H9 (cell line): ENCODE measurements around the gene KIF18A. TPM values are rescaled to one million over a fixed set of nuclear protein-coding genes. Genes with fewer than 3 reads are reported as not detected.

Experiments used
- DNase-seq: peaks from one replicate; pipeline ENCODE4 v3.0.0-alpha.2; 2017
- H2AFZ ChIP-seq: one replicate; pipeline ENCODE4 v1.6.1; 2013; ENCODE audit warnings: mild to moderate bottlenecking, low read length, control low read depth, moderate library complexity
- H2AK5ac ChIP-seq: 2 replicates; pipeline ENCODE4 v1.6.1; 2013; ENCODE audit warnings: low read length, control low read depth, mixed read lengths; ENCODE audit not compliant: insufficient read length
- H2BK120ac ChIP-seq: one replicate; pipeline ENCODE4 v1.6.1; 2013; ENCODE audit warnings: low read depth, mild to moderate bottlenecking, low read length, control low read depth, inconsistent platforms; ENCODE audit not compliant: poor library complexity, severe bottlenecking
- H2BK12ac ChIP-seq: 2 replicates; pipeline ENCODE4 v1.6.1; 2013; ENCODE audit warnings: low read length, control low read depth, mixed read lengths, low read depth; ENCODE audit not compliant: insufficient read length
- H2BK15ac ChIP-seq: 2 replicates; pipeline ENCODE4 v1.6.1; 2013; ENCODE audit warnings: low read depth, low read length, control low read depth
- H2BK20ac ChIP-seq: one replicate; pipeline ENCODE4 v1.6.1; 2013; ENCODE audit warnings: low read depth, mild to moderate bottlenecking, low read length, control low read depth, inconsistent platforms; ENCODE audit not compliant: poor library complexity, severe bottlenecking
- H2BK5ac ChIP-seq: 2 replicates; pipeline ENCODE4 v1.6.1; 2013; ENCODE audit warnings: low read length, control low read depth, mixed read lengths; ENCODE audit not compliant: insufficient read length
- H3K14ac ChIP-seq: 2 replicates; pipeline ENCODE4 v1.6.1; 2013; ENCODE audit warnings: low read length, control low read depth; ENCODE audit not compliant: insufficient read depth
- H3K18ac ChIP-seq: 2 replicates; pipeline ENCODE4 v1.6.1; 2013; ENCODE audit warnings: low read depth, mild to moderate bottlenecking, mixed read lengths, low read length, control low read depth; ENCODE audit not compliant: insufficient read length
- H3K23ac ChIP-seq: 2 replicates; pipeline ENCODE4 v1.6.1; 2013; ENCODE audit warnings: low read length, control low read depth, mixed read lengths, low read depth; ENCODE audit not compliant: insufficient read length
- H3K23me2 ChIP-seq: 2 replicates; pipeline ENCODE4 v1.6.1; 2013; ENCODE audit warnings: low read depth, mild to moderate bottlenecking, mixed read lengths, low read length, control low read depth; ENCODE audit not compliant: insufficient read length, poor library complexity, severe bottlenecking
- H3K27ac ChIP-seq: 2 replicates; pipeline ENCODE4 v1.5.1; 2013; ENCODE audit warnings: low read length, control low read depth, mixed read lengths, low read depth; ENCODE audit not compliant: insufficient read length
- H3K27me3 ChIP-seq: 2 replicates; pipeline ENCODE4 v1.6.1; 2013; ENCODE audit warnings: low read length, control low read depth, inconsistent platforms; ENCODE audit not compliant: insufficient read depth
- H3K4ac ChIP-seq: 2 replicates; pipeline ENCODE4 v1.6.1; 2013; ENCODE audit warnings: low read depth, mild to moderate bottlenecking, control low read depth, inconsistent platforms, low read length, moderate library complexity
- H3K4me1 ChIP-seq: 2 replicates; pipeline ENCODE4 v1.6.1; 2013; ENCODE audit warnings: low read length, control low read depth, inconsistent platforms; ENCODE audit not compliant: insufficient read depth
- H3K4me2 ChIP-seq: 2 replicates; pipeline ENCODE4 v1.6.1; 2013; ENCODE audit warnings: low read length, control low read depth, mixed read lengths; ENCODE audit not compliant: insufficient read length, insufficient read depth
- H3K56ac ChIP-seq: 2 replicates; pipeline ENCODE4 v1.6.1; 2013; ENCODE audit warnings: low read depth, mild to moderate bottlenecking, mixed read lengths, low read length, control low read depth; ENCODE audit not compliant: insufficient read length
- H3K79me1 ChIP-seq: 2 replicates; pipeline ENCODE4 v1.6.1; 2013; ENCODE audit warnings: low read depth, mild to moderate bottlenecking, moderate library complexity, low read length, control low read depth, inconsistent platforms; ENCODE audit not compliant: insufficient read depth, poor library complexity, severe bottlenecking
- H3K79me2 ChIP-seq: 2 replicates; pipeline ENCODE4 v1.6.1; 2013; ENCODE audit warnings: low read length, control low read depth, inconsistent platforms; ENCODE audit not compliant: insufficient read depth
- H3K9ac ChIP-seq: 2 replicates; pipeline ENCODE4 v1.6.1; 2013; ENCODE audit warnings: low read length, control low read depth, mixed read lengths; ENCODE audit not compliant: insufficient read length; ENCODE audit errors: extremely low read depth
- H3K9me3 ChIP-seq: one replicate; pipeline ENCODE4 v1.6.1; 2013; ENCODE audit warnings: low read depth, low read length, inconsistent platforms; ENCODE audit not compliant: control insufficient read depth
- H3T11ph ChIP-seq: one replicate; pipeline ENCODE4 v1.6.1; 2013; ENCODE audit warnings: mild to moderate bottlenecking, low read length, control low read depth, inconsistent platforms
- H4K20me1 ChIP-seq: one replicate; pipeline ENCODE4 v1.6.1; 2013; ENCODE audit not compliant: control insufficient read depth, insufficient read length, insufficient read depth
- H4K5ac ChIP-seq: 2 replicates; pipeline ENCODE4 v1.6.1; 2013; ENCODE audit warnings: low read depth, mild to moderate bottlenecking, mixed read lengths, low read length, control low read depth; ENCODE audit not compliant: insufficient read length
- H4K8ac ChIP-seq: replicated peaks from 2 replicates; pipeline ENCODE4 v1.6.1; 2013; ENCODE audit warnings: low read length, control low read depth, mixed read lengths, low read depth; ENCODE audit not compliant: insufficient read length
- H4K91ac ChIP-seq: 2 replicates; pipeline ENCODE4 v1.6.1; 2013; ENCODE audit warnings: low read depth, mild to moderate bottlenecking, moderate library complexity, mixed read lengths, low read length, control low read depth; ENCODE audit not compliant: insufficient read length
- H3K27ac Mint-ChIP-seq, 3 experiments: 2 replicates in 2 of 3; 3 replicates in 1 of 3; pipeline ENCODE4 v1.8.0; 2020 to 2021; ENCODE audit warnings: mixed read lengths in 3 of 3, mild to moderate bottlenecking in 1 of 3, moderate library complexity in 1 of 3
- H3K27me3 Mint-ChIP-seq: 2 replicates; pipeline ENCODE4 v1.8.0; 2021; ENCODE audit warnings: low read depth, mild to moderate bottlenecking, moderate library complexity, mixed read lengths
- H3K36me3 Mint-ChIP-seq, 3 experiments: 2 replicates in 2 of 3; 3 replicates in 1 of 3; pipeline ENCODE4 v1.8.0; 2020 to 2021; ENCODE audit warnings: low read depth in 3 of 3, mixed read lengths in 3 of 3; ENCODE audit not compliant: insufficient read depth in 1 of 3
- H3K4me1 Mint-ChIP-seq, 2 experiments: 2 replicates each; pipeline ENCODE4 v1.8.0; 2020; ENCODE audit warnings: mixed read lengths in 2 of 2
- H3K4me3 Mint-ChIP-seq, 2 experiments: 2 replicates in 1 of 2; 3 replicates in 1 of 2; pipeline ENCODE4 v1.8.0; 2020 to 2021; ENCODE audit warnings: mild to moderate bottlenecking in 2 of 2, mixed read lengths in 2 of 2, moderate library complexity in 1 of 2
- H3K9me3 Mint-ChIP-seq, 2 experiments: 2 replicates in 1 of 2; 3 replicates in 1 of 2; pipeline ENCODE4 v1.8.0; 2020; ENCODE audit warnings: mild to moderate bottlenecking in 2 of 2, mixed read lengths in 2 of 2, moderate library complexity in 1 of 2
- WGBS: extraction: QIAGEN DNeasy Blood & Tissue Kit; methylation state at CpG from one replicate; pipeline ENCODE4 v1.1.7; 2013; ENCODE audit warnings: missing lambda C conversion rate, low lambda C conversion rate, mixed read lengths; ENCODE audit not compliant: insufficient read length; ENCODE audit errors: extremely low coverage; 5-methylcytosine and 5-hydroxymethylcytosine counted together
- total RNA-seq: library from RNA; stranded (reverse); gene quantifications from 2 replicates; pipeline ENCODE4 v1.2.1, GENCODE V29; 2021
- TF ChIP-seq, protein P1 (sequence below): fragments of 200-600 bp; sonication (generic); conservative IDR thresholded peaks from 3 replicates; pipeline ENCODE4 v1.8.0; 2021; ENCODE audit warnings: antibody characterized with exemption, mild to moderate bottlenecking

Gene KIF18A
- total RNA-seq, 1 experiment from 2014 or later, result 25.9 TPM

DNA sequence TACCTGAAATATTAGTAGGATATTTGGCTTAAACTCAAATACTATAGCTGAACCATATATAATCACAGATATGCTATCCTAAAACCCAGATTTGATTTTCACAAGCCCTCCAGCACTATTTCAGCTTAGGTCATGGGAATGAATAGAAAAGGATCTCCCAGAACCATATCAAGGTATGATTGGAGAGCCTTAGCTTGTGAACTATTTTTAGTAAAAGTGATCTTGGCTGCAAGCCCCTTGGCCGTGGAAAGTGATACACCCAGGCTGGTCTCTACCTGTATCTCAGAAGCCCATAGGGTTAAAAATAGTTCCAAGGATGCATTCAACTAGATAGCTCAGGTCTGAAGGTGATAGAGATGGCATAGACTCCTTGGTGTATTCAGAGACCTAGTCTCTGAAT is 9.7 kb downstream of the KIF18A start:
- no peaks in the 10 kb centered on the region for H4K20me1 ChIP-seq

More for the DNA sequence above, 9.7 kb downstream of the KIF18A start:
- H3K9me3 Mint-ChIP-seq, result no peaks in the 10 kb centered on the region
- H3K79me1 ChIP-seq, result peaks cover 8% of the 10 kb centered on the region
- peaks cover 3 to 26% (median 18%) of the 10 kb centered on the region in 3 experiments; a peak in 5 of 7 replicates for H3K36me3 Mint-ChIP-seq
- no peak overlapping the region for H3K27ac ChIP-seq
- no peak overlapping the region for H3K4me2 ChIP-seq
- H3K4me3 Mint-ChIP-seq, result no peak overlapping the region
- H2BK20ac ChIP-seq, result no peak overlapping the region
- no peaks in the 10 kb centered on the region for H3K27me3 ChIP-seq
- TF ChIP-seq, protein P1, sequence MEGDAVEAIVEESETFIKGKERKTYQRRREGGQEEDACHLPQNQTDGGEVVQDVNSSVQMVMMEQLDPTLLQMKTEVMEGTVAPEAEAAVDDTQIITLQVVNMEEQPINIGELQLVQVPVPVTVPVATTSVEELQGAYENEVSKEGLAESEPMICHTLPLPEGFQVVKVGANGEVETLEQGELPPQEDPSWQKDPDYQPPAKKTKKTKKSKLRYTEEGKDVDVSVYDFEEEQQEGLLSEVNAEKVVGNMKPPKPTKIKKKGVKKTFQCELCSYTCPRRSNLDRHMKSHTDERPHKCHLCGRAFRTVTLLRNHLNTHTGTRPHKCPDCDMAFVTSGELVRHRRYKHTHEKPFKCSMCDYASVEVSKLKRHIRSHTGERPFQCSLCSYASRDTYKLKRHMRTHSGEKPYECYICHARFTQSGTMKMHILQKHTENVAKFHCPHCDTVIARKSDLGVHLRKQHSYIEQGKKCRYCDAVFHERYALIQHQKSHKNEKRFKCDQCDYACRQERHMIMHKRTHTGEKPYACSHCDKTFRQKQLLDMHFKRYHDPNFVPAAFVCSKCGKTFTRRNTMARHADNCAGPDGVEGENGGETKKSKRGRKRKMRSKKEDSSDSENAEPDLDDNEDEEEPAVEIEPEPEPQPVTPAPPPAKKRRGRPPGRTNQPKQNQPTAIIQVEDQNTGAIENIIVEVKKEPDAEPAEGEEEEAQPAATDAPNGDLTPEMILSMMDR, result no peak
- no peak overlapping the region for H3K9ac ChIP-seq
- H2AK5ac ChIP-seq, result no peak overlapping the region
- H3K18ac ChIP-seq, result no peak overlapping the region
- DNase-seq, result no peak
- no peaks in the 10 kb centered on the region for H3K27me3 Mint-ChIP-seq
- H4K8ac ChIP-seq, result no peak overlapping the region
- H4K91ac ChIP-seq, result no peak overlapping the region
- H3K14ac ChIP-seq, result no peak overlapping the region
- H2BK5ac ChIP-seq, result no peak overlapping the region
- H3K4ac ChIP-seq, result no peak overlapping the region
- no peak overlapping the region for H2BK120ac ChIP-seq
- H3K56ac ChIP-seq, result no peak overlapping the region
- no peak overlapping the region for H3T11ph ChIP-seq
- no peaks in the 10 kb centered on the region for H3K4me1 ChIP-seq
- H3K27ac Mint-ChIP-seq, result no peak overlapping the region
- no peak overlapping the region for H2BK15ac ChIP-seq
- H3K4me1 Mint-ChIP-seq, result peaks cover 10% of the 10 kb centered on the region in 2 experiments
- H3K79me2 ChIP-seq, result no peaks in the 10 kb centered on the region; the same call in 1 of the 2 replicates
- no peak overlapping the region for H2BK12ac ChIP-seq
- H3K23ac ChIP-seq, result no peak overlapping the region
- H3K23me2 ChIP-seq, result no peaks in the 10 kb centered on the region
- H2AFZ ChIP-seq, result no peak overlapping the region
- no CpG with 5 or more reads among the region's 1 CpG for WGBS
- no peaks in the 10 kb centered on the region for H3K9me3 ChIP-seq
- H4K5ac ChIP-seq, result no peak overlapping the region
